Peyer's patch (tissue), 4 donors: ENCODE results near the gene CPED1. TPM values are rescaled to one million over a fixed set of nuclear protein-coding genes. Genes with fewer than 3 reads are reported as not detected.
"Not testable (repeated sequence)": the region's sequence is repeated elsewhere in the genome, so short reads cannot be mapped to it uniquely, and the experiment has no call there.

Experiments
- DNase-seq, 3 donors: peaks; one replicate each; pipeline ENCODE4 v3.0.0-alpha.2; 2017 to 2019
- H3K27ac ChIP-seq, 4 donors: fragments of 200-600 bp; sonication (generic); one replicate each; pipeline ENCODE4 v1.5.1; 2016 to 2019
- H3K27me3 ChIP-seq, 2 donors: fragments of 200-600 bp; sonication (generic); one replicate each; pipeline ENCODE4 v1.5.1; 2019
- H3K36me3 ChIP-seq, 3 donors: fragments of 200-600 bp; sonication (generic); one replicate each; pipeline ENCODE4 v1.5.1; 2016 to 2019
- H3K4me1 ChIP-seq, 4 donors: fragments of 200-600 bp; sonication (generic); one replicate each; pipeline ENCODE4 v1.5.1; 2016 to 2019
- H3K4me3 ChIP-seq, 4 donors: fragments of 200-600 bp; sonication (generic); 1 replicate in 3 of 4; 2 replicates in 1 of 4; pipeline ENCODE4 v1.5.1; 2016 to 2019; ENCODE audit warnings: mild to moderate bottlenecking in 1 of 4
- H3K9me3 ChIP-seq, 4 donors: fragments of 200-600 bp; sonication (generic); one replicate each; pipeline ENCODE4 v1.5.1; 2016 to 2019; ENCODE audit warnings: mild to moderate bottlenecking in 1 of 4
- CTCF ChIP-seq, 6 experiments: fragments of 450-650 bp in 4 of 6; fragments of 200-600 bp in 2 of 6; sonication (generic) in 1 of 6; IDR thresholded peaks; one replicate each; pipeline ENCODE4 v1.5.1; 2017 to 2019; ENCODE audit warnings: antibody characterized with exemption in 6 of 6, mild to moderate bottlenecking in 3 of 6, moderate library complexity in 1 of 6
- POLR2A ChIP-seq, 2 donors: fragments of 450-650 bp; IDR thresholded peaks; one replicate each; pipeline ENCODE4 v1.5.1; 2017; ENCODE audit warnings: antibody characterized with exemption in 2 of 2, mild to moderate bottlenecking in 2 of 2, moderate library complexity in 2 of 2
- total RNA-seq, 4 donors: library from RNA; depleted of rRNA; stranded (reverse); fragments of >200 nt; gene quantifications; one replicate each; pipeline ENCODE4 v1.1.0, GENCODE V29; 2016

The CPED1 gene
- total RNA-seq, 4 donors from 2014 or later = 4.4 to 50.3 (median 8.5) TPM

- H3K27me3 ChIP-seq = no peaks in the 10 kb centered on the region
- no peaks in the 10 kb centered on the region for H3K4me1 ChIP-seq
- H3K9me3 ChIP-seq = no peaks in the 10 kb centered on the region
- H3K36me3 ChIP-seq = no peaks in the 10 kb centered on the region
- TF ChIP-seq CTCF (IDR thresholded peaks at IDR 0.05) = no peak
- no peak for TF ChIP-seq POLR2A (IDR thresholded peaks at IDR 0.05)
- H3K4me3 ChIP-seq = no peak overlapping the region
- no peak overlapping the region for H3K27ac ChIP-seq
- no peak for DNase-seq
Measured at GRCh38 chr7:121119047-121119446, 130.5 kb downstream of the CPED1 start.

- Histone ChIP-seq H3K27me3 (no peaks in the 10 kb centered on the region), H3K27ac (no peak overlapping the region), H3K4me3 (no peak overlapping the region), H3K36me3 (no peaks in the 10 kb centered on the region), H3K9me3 (no peaks in the 10 kb centered on the region), H3K4me1 (no peaks in the 10 kb centered on the region)
- no peak for DNase-seq
- no peak for TF ChIP-seq CTCF (IDR thresholded peaks at IDR 0.05)
- TF ChIP-seq POLR2A (IDR thresholded peaks at IDR 0.05) = no peak
Measured at GRCh38 chr7:121123032-121123431, 134.5 kb downstream of the CPED1 start.

DNA sequence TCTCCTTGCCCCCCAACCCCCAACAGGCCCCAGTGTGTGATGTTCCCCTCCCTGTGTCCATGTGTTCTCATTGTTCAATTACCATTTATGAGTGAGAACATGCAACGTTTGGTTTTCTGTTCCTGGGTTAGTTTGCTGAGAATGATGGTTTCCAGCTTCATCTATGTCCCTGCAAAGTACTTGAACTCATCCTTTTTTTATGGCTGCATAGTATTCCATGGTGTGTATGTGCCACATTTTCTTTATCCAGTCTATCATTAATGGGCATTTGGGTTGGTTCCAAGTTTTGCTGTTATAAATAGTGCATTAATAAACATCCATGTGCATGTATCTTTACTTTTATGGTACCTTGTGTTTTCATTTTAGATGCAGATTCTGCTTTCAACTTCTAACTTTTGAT is 136.9 kb downstream of the CPED1 start:
- not testable (repeated sequence) for DNase-seq, H3K4me1 ChIP-seq, H3K27me3 ChIP-seq, H3K4me3 ChIP-seq, H3K9me3 ChIP-seq, H3K36me3 ChIP-seq, H3K27ac ChIP-seq

GRCh38 chr7:121126201-121126600 is 137.7 kb downstream of the CPED1 start:
- H3K4me3 ChIP-seq = no peak overlapping the region
- TF ChIP-seq POLR2A (IDR thresholded peaks at IDR 0.05) (no peak), CTCF (IDR thresholded peaks at IDR 0.05) (no peak)
- no peaks in the 10 kb centered on the region for H3K9me3 ChIP-seq
- H3K36me3 ChIP-seq = no peaks in the 10 kb centered on the region
- H3K4me1 ChIP-seq = no peaks in the 10 kb centered on the region
- DNase-seq = no peak
- H3K27ac ChIP-seq = no peak overlapping the region
- H3K27me3 ChIP-seq = no peaks in the 10 kb centered on the region

DNA sequence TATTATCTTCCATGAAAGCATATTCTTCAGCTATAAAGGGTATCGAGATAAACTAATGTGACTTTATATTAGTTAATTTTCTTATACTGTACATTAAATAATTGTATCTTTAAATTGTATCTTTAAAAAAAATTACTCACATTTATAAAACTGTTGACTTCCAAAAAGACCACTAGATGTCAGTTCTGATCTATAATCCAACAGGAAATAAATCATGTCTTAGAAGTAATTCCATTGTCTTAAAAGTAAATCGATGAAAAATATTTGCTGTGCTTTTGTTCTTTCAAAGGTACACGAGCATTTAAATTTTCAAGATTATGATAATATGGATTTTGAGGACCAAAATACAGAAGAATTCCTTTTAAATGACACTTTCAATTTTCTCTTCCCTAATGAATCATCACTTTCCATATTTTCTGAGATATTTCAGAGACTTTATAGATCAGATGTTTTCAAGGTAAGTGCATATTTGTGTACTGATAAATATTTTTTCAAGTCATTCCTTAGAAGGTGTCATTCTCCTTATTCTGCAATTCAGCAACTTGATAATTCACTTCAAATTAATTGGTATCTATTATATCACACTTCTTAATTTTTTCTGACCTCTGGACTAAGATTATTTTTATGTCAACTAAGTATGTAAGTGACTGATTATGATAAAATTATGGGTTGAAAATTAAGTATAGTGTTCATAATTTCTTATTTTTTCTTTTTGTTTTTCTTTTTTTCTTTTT is 138.5 kb downstream of the CPED1 start:
- TF ChIP-seq POLR2A (IDR thresholded peaks at IDR 0.05) (no peak), CTCF (IDR thresholded peaks at IDR 0.05) (peak in 4 of 6 experiments; percentile 22 to 48 (median 28))
- H3K36me3 ChIP-seq = no peaks in the 10 kb centered on the region
- no peak overlapping the region for H3K27ac ChIP-seq
- no peaks in the 10 kb centered on the region for H3K4me1 ChIP-seq
- H3K27me3 ChIP-seq = no peaks in the 10 kb centered on the region
- no peak for DNase-seq
- H3K4me3 ChIP-seq = no peak overlapping the region
- no peaks in the 10 kb centered on the region for H3K9me3 ChIP-seq

DNA sequence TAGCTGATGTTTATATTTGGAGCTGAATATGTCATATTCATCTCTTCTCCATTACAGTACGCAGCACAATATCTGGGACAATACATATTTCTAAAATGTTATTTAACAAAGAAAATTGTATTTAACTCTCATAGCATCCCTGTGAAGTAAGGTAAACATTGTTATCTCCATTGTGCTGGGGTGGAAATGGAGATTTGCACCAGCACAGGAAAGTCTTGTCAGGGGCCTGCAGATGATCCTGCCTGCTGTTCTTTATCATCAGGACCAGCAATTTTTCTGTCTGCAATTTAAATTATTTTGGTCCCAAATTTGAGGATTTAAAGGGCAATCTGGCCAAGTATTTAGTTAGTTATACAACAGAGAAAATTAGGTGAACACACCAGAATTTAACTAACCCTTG is 144.4 kb downstream of the CPED1 start:
- DNase-seq = no peak
- H3K4me3 ChIP-seq = no peak overlapping the region

More for the DNA sequence above, 144.4 kb downstream of the CPED1 start:
- Histone ChIP-seq H3K36me3 (no peaks in the 10 kb centered on the region), H3K9me3 (no peaks in the 10 kb centered on the region), H3K27ac (no peak overlapping the region), H3K4me1 (no peaks in the 10 kb centered on the region), H3K27me3 (no peaks in the 10 kb centered on the region)
- TF ChIP-seq POLR2A (IDR thresholded peaks at IDR 0.05) = no peak
- no peak for TF ChIP-seq CTCF (IDR thresholded peaks at IDR 0.05)
